Esophagus muscularis mucosa (tissue), 4 donors: ENCODE measurements around the gene TMEM44. TPM values are rescaled to one million over a fixed set of nuclear protein-coding genes. Genes with fewer than 3 reads are reported as not detected.
A peak's percentile ranks its signal among the peaks of the same experiment; 100 is the strongest.

Source experiments
- DNase-seq: peaks from one replicate; pipeline ENCODE4 v3.0.0-alpha.2; 2017; ENCODE audit errors: extremely low spot score
- H3K27ac ChIP-seq, 4 donors: fragments of 200-600 bp; sonication (generic); replicated peaks in 1 of 4; 1 replicate in 3 of 4; 2 replicates in 1 of 4; pipeline ENCODE4 v1.5.1; 2016 to 2019; ENCODE audit warnings: mild to moderate bottlenecking in 1 of 4
- H3K27me3 ChIP-seq, 4 donors: fragments of 200-600 bp; sonication (generic); one replicate each; pipeline versions ENCODE4 v1.5.1 to v1.6.0; 2016 to 2019
- H3K36me3 ChIP-seq, 4 donors: fragments of 200-600 bp; sonication (generic); one replicate each; pipeline ENCODE4 v1.5.1; 2016 to 2019
- H3K4me1 ChIP-seq, 4 donors: fragments of 200-600 bp; sonication (generic); one replicate each; pipeline ENCODE4 v1.5.1; 2016 to 2019
- H3K4me3 ChIP-seq, 4 donors: fragments of 200-600 bp; sonication (generic); 1 replicate in 2 of 4; 2 replicates in 2 of 4; pipeline ENCODE4 v1.5.1; 2016 to 2019; ENCODE audit warnings: mild to moderate bottlenecking in 4 of 4, moderate library complexity in 1 of 4
- H3K9me3 ChIP-seq, 4 donors: fragments of 200-600 bp; sonication (generic); 1 replicate in 3 of 4; 2 replicates in 1 of 4; pipeline ENCODE4 v1.5.1; 2016 to 2019
- EP300 ChIP-seq: sonication (generic); formaldehyde crosslinking; IDR thresholded peaks from one replicate; pipeline ENCODE4 v1.6.1; 2017; ENCODE audit warnings: antibody characterized with exemption
- POLR2A ChIP-seq: fragments of 450-650 bp; IDR thresholded peaks from one replicate; pipeline ENCODE4 v1.6.1; 2017; ENCODE audit warnings: antibody characterized with exemption, moderate library complexity, mild to moderate bottlenecking, low read depth
- POLR2AphosphoS5 ChIP-seq, 2 donors: sonication (generic); formaldehyde crosslinking; IDR thresholded peaks; one replicate each; pipeline ENCODE4 v1.6.1; 2017; ENCODE audit warnings: antibody characterized with exemption in 2 of 2
- WGBS: methylation state at CpG from one replicate; pipeline ENCODE4 v1.1.5; 2018; 5-methylcytosine and 5-hydroxymethylcytosine counted together
- intact Hi-C: fragments of 100-400 bp; cut with DNase I; formaldehyde crosslinking; loops from one replicate; pipeline ENCODE4 v1.15.1; 2023
- total RNA-seq, 4 donors: library from RNA; depleted of rRNA; stranded (reverse); fragments of >200 nt; gene quantifications; one replicate each; pipeline versions ENCODE4 v1.1.0 to v1.2.1, GENCODE V29; 2016
- TF ChIP-seq, protein P1 (sequence below), 3 experiments: fragments of 200-600 bp in 2 of 3; fragments of 450-650 bp in 1 of 3; sonication (generic) in 2 of 3; IDR thresholded peaks; one replicate each; pipeline ENCODE4 v1.5.1; 2017 to 2019; ENCODE audit warnings: antibody characterized with exemption in 3 of 3, mild to moderate bottlenecking in 2 of 3, moderate library complexity in 1 of 3

Gene TMEM44
- total RNA-seq, 4 donors from 2014 or later = 3.3 to 10.8 (median 9.3) TPM

DNA sequence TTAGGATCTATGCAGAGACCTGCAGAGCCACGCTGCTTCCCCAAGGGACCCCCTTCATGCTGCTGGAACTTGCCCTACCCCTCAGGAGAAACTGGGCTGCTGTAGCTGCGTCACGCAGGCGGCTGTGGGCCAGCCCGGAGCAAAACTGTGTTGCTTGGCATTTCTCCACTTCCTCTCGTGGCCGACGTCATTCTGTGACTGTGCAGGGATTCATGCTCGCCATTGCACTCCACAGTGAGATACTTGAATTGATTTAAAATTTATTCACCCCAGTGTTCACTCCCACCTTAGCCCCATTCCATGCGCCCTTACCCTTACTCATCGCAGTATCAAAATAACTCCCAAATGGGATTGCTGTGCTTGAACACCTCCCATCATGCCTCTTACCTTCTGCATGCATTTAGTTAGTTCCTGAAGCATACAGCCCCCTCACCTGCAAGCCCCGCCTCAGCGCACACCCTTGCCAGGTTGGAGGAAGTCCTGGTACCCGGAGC is 45.7 kb downstream of the TMEM44 start:
- no peak for TF ChIP-seq POLR2AphosphoS5 (IDR thresholded peaks at IDR 0.05)
- TF ChIP-seq EP300 = no peak
- TF ChIP-seq, protein P1, sequence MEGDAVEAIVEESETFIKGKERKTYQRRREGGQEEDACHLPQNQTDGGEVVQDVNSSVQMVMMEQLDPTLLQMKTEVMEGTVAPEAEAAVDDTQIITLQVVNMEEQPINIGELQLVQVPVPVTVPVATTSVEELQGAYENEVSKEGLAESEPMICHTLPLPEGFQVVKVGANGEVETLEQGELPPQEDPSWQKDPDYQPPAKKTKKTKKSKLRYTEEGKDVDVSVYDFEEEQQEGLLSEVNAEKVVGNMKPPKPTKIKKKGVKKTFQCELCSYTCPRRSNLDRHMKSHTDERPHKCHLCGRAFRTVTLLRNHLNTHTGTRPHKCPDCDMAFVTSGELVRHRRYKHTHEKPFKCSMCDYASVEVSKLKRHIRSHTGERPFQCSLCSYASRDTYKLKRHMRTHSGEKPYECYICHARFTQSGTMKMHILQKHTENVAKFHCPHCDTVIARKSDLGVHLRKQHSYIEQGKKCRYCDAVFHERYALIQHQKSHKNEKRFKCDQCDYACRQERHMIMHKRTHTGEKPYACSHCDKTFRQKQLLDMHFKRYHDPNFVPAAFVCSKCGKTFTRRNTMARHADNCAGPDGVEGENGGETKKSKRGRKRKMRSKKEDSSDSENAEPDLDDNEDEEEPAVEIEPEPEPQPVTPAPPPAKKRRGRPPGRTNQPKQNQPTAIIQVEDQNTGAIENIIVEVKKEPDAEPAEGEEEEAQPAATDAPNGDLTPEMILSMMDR (IDR thresholded peaks at IDR 0.05) = no peak
- no peak for TF ChIP-seq POLR2A
- H3K9me3 ChIP-seq = no peaks in the 10 kb centered on the region
- peaks cover 9 to 16% (median 11%) of the 10 kb centered on the region in 4 donors for H3K4me1 ChIP-seq
- WGBS = 79% methylated on average over 14 of the region's 14 CpGs
- H3K36me3 ChIP-seq = peaks cover 0 to 23% (median 4%) of the 10 kb centered on the region in 4 donors
- no peak for DNase-seq
- no peak overlapping the region for H3K27ac ChIP-seq
- no peaks in the 10 kb centered on the region for H3K27me3 ChIP-seq
- no peak overlapping the region for H3K4me3 ChIP-seq
- intact Hi-C loops = no loop called here

DNA sequence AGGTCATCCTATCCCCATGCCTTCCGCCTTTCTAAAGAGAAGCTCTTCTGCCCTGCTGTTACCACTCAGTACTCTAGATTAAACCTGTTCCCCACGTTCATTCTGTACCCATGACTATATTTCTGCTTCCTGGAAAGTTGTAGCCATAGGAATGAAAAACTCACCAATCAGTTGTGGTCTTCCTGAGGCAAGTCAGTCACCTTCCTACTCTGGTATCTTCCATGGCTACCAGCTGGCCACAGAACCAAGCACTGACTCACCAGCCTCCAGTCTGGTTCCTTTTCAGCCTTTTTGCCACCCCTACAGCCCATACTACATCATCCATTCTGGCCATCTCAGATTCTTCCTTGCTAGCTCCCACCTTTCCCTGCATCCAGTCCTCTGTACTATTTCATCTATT is 46.4 kb downstream of the TMEM44 start:
- intact Hi-C loops = no loop called here
- TF ChIP-seq EP300 (no peak), POLR2A (no peak), POLR2AphosphoS5 (IDR thresholded peaks at IDR 0.05) (no peak)
- TF ChIP-seq, protein P1 (IDR thresholded peaks at IDR 0.05) = no peak
- H3K9me3 ChIP-seq = no peaks in the 10 kb centered on the region
- H3K27me3 ChIP-seq = no peaks in the 10 kb centered on the region
- peaks cover 0 to 23% (median 4%) of the 10 kb centered on the region in 4 donors for H3K36me3 ChIP-seq
- no peak overlapping the region for H3K4me3 ChIP-seq
- peaks cover 9 to 16% (median 11%) of the 10 kb centered on the region in 4 donors for H3K4me1 ChIP-seq
- no peak for DNase-seq
- H3K27ac ChIP-seq = no peak overlapping the region
- whole genome bisulfite sequencing = 79% methylated on average over 2 of the region's 2 CpGs

DNA sequence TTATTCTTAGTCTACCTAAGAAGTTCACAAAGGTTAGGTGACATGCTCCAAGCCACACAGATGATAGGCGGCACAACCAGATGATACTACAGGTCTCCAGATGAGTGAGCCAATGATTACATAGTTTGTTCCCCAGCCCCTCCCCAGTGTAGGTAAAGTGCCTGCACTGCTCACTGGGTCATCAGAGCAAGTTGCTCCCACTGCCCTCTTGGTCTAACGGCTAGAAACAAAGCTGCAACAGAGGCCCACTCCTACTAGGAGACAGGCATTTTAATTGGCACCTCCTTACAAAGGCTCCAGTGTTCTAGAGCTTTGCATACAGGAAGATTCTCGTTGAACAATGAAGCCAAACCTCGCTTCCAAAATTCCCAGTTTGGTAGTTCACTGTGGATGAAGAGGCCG is 47.3 kb downstream of the TMEM44 start:
- 81% methylated on average over 5 of the region's 5 CpGs for WGBS
- H3K27ac ChIP-seq = no peak overlapping the region
- no peak for TF ChIP-seq EP300
- TF ChIP-seq POLR2A = no peak
- no peak overlapping the region for H3K4me3 ChIP-seq
- H3K9me3 ChIP-seq = no peaks in the 10 kb centered on the region
- DNase-seq = no peak
- H3K4me1 ChIP-seq = peaks cover 9 to 16% (median 11%) of the 10 kb centered on the region in 4 donors
- H3K36me3 ChIP-seq = peaks cover 0 to 23% (median 4%) of the 10 kb centered on the region in 4 donors
- H3K27me3 ChIP-seq = no peaks in the 10 kb centered on the region
- intact Hi-C loops = no loop called here

DNA sequence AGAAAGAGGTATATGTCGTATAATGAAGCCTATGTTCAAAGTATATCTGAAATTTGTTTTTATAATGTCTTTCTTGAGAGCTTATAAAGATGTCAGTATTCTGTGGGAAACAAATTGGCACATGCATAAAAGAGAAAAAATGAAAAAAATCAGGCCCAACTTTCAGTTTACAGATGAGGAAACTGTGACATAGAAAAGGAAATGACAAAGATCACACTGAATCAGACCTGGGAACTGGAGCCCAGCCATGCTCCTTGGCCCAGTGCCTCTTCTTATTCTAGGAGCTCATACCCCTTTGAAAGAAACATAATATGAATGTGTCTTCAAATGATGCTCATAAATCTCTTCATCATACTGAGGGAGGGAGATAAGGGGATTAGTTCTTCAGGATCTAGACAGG is 48.4 kb downstream of the TMEM44 start:
- Histone ChIP-seq H3K27me3 (no peaks in the 10 kb centered on the region), H3K4me3 (peak overlapping the region in 2 of 4 donors; percentile 68 to 81), H3K4me1 (peaks cover 9 to 16% (median 13%) of the 10 kb centered on the region in 4 donors), H3K9me3 (no peaks in the 10 kb centered on the region), H3K36me3 (peaks cover 0 to 23% (median 3%) of the 10 kb centered on the region in 4 donors), H3K27ac (peak overlapping the region in 3 of 4 donors; percentile 88 to 95 (median 93))
- intact Hi-C loops = no loop called here
- DNase-seq = no peak
- 90% methylated on average over 1 of the region's 1 CpG for WGBS
- TF ChIP-seq POLR2AphosphoS5 (IDR thresholded peaks at IDR 0.05) (no peak), EP300 (no peak), POLR2A (no peak)
- TF ChIP-seq, protein P1 (IDR thresholded peaks at IDR 0.05) = no peak

DNA sequence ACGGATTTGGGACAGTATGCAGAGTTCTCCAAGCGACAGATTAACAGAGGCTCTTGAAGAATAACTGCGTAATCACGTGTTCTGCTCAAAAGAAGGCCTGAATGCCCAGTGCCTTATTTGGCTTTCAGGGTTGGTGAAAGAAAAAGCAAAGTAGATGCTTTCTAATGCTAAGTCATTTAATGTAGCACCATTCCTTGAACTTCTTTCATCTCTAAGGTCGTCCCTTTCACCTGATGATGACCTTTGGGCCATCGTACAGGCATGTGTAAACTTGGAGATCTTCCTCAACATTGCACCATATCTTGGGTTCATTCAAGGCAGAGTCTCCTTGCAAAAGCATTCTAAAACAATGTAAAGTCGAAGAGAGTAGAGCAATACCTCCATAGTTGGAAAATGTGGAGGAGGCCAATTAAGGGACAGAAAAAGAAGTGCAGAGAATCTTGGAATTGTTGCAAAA is 48.9 kb downstream of the TMEM44 start:
- WGBS = 25% methylated on average over 7 of the region's 7 CpGs
- no peak for DNase-seq
- intact Hi-C loops = no loop called here

More for the DNA sequence above, 48.9 kb downstream of the TMEM44 start:
- Histone ChIP-seq H3K4me3 (peak overlapping the region; percentile 68 to 93 (median 82)), H3K9me3 (no peaks in the 10 kb centered on the region), H3K4me1 (peaks cover 9 to 16% (median 14%) of the 10 kb centered on the region in 4 donors), H3K27me3 (no peaks in the 10 kb centered on the region), H3K36me3 (peaks cover 0 to 23% (median under 1%) of the 10 kb centered on the region in 4 donors), H3K27ac (peak overlapping the region; percentile 88 to 95 (median 92))
- TF ChIP-seq, protein P1 (IDR thresholded peaks at IDR 0.05) = no peak
- TF ChIP-seq POLR2AphosphoS5 (IDR thresholded peaks at IDR 0.05) (no peak), POLR2A (no peak), EP300 (no peak)
